GM03348 (cell line): ENCODE measurements around the gene PRKAG2.
A peak's percentile ranks its signal among the peaks of the same experiment; 100 is the strongest.
"Not testable (repeated sequence)": the region's sequence is repeated elsewhere in the genome, so short reads cannot be mapped to it uniquely, and the experiment has no call there.

Source experiments
- DNase-seq: peaks from one replicate; pipeline ENCODE4 v3.0.0; 2012; ENCODE audit warnings: low spot score

The PRKAG2 gene

DNA sequence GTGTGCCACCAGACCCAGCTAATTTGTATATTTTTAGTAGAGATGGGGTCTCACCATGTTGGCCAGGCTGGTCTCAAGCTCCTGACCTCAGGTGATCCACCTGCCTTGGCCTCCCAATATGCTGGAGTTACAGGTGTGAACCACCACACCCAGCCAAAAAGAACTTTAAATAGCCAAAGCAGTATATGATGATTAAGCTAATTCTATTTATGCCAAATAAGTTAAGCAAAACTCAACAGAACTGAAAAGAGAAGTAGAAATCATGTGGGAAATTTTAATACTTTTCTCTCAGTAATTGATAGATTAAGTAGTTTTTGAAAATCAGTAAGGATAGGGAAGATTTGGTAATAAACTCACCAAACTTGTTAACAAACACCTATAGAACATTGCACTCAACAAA, 332.7 kb downstream of the PRKAG2 start:
- DNase-seq = no peak

GRCh38 chr7:151542606-151543130, 334.2 kb downstream of the PRKAG2 start:
- DNase-seq = no peak

- no peak for DNase-seq
Measured at GRCh38 chr7:151541709-151542499, 335.0 kb downstream of the PRKAG2 start.

- no peak for DNase-seq
Measured at GRCh38 chr7:151540146-151540545, 336.8 kb downstream of the PRKAG2 start.

DNA sequence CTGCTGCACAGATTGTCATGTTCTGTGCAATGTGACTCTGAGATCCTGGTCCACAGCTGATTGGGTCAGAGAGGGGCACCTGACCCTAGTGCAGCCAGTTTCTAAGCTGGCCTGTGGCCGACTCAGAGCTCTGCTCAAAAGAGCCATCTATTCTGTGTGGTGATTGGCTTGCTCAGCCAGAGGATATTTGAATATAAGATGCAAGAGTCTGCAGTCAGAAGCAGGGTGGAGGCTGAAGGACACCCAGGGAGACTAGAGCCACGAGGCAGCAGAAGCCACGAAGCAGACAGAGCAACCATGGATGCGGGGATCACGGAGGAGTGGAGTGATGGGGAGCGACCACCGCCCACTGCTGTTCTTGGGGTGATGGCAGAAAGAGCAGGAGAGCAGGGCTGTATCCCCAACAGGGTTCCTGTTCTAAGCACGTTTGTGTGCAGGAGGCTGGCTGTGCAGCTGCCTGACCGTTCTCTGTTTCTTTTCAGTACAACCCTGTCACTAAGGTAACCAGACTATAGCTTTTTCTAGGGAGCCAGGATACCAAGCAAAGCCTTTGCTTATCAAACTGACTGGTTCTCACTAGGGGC, 337.7 kb downstream of the PRKAG2 start:
- no peak for DNase-seq

DNA sequence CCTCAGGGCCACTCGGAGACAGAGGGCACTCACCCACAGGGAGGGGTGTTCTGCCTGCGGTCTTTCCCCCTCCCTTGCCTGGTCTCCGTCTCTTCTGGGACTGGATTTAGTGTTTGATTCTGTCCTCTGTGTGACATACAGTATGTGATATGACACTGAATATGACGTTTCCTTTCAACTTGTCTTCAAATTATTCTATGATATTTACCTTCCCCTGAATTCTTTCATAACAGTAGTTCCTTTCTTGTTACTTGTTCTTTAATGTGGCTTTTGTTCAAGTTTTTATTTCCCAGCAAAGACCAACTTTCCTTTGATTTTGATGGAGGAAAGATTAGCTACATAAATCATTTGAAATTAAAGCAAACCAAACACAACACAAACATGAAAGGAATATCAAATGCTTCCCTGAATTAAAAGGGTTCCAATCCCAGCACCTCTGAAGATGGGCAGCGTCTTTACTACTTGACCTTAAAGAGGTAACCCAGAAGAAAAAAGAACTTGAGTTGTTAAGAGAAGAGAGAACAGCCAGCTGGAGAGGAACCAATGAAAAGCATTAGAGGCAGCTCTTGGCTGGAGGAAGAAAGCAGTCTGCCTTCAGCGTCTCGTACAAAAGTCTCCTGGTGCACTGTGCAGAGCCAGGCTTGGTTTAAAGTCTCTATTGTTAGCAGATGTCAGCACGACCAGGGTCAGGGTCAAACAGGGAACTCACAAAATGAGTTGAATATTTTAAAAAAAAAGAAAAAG, 338.9 kb downstream of the PRKAG2 start:
- peak; percentile 24 for DNase-seq

GRCh38 chr7:151536178-151536577, 340.7 kb downstream of the PRKAG2 start:
- not testable (repeated sequence) for DNase-seq

DNA sequence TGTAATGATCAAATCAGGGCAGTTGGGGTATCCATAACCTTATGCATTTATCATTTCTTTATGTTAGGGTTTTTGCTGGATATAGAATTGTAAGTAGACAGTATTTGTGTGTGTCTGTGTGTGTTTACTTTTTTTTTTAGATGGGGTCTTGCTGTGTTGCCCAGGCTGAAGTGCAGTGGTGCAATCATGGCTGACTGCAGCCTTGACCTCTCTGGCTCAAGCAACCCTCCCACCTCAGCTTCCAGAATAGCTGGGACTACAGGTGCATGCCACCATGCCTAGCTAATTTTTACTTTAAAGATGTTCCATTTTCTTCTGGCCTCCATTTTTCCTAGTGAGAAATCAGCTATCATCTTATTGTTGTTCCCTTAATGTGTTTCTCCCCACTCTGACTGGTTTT, 347.1 kb downstream of the PRKAG2 start:
- DNase-seq = no peak

- no peak for DNase-seq
Measured at GRCh38 chr7:151524845-151525244, 352.1 kb downstream of the PRKAG2 start.

- DNase-seq = no peak
Measured at GRCh38 chr7:151524331-151524730, 352.6 kb downstream of the PRKAG2 start.

DNA sequence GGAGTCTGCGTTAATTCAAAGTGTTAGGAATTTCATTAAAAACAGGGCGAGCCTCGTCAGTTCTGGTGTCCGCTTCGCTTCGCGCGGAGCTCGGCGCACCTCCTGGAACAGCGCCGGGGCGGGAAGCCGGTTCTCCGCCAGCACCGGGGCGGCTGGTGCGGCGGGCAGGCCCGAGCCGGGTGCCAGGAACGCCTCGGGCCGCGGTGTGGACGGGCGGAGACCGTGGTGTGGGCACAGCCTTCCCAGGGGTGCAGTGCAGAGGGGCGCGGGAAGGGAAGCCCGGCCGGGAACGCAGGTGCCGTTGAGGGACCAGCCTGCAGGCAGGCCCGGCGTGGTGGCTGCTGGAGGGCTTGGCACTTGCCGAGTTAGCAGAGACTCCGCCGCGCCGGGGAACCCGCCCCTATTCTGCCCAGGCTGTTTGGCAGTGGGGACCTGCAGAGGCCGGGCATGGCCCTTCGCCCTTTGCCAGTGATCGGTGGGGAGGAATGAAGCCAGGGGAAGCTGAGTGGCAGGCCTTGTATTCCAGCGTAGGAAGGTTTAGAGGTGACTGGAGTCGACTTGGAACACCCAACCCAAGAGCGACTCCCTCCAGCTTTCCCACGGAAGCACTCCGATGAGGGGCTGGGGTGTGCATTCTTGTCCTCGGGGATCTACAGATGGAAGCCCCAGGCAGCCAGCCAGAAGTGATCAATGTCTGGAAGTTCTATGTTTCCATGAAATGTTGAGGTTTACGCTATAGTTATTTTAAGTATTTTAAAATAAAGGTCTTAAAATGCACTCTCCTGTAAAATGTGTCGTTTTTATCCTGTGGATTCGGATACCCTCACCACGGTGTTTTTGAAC, 356.3 kb downstream of the PRKAG2 start:
- DNase-seq = no peak

DNA sequence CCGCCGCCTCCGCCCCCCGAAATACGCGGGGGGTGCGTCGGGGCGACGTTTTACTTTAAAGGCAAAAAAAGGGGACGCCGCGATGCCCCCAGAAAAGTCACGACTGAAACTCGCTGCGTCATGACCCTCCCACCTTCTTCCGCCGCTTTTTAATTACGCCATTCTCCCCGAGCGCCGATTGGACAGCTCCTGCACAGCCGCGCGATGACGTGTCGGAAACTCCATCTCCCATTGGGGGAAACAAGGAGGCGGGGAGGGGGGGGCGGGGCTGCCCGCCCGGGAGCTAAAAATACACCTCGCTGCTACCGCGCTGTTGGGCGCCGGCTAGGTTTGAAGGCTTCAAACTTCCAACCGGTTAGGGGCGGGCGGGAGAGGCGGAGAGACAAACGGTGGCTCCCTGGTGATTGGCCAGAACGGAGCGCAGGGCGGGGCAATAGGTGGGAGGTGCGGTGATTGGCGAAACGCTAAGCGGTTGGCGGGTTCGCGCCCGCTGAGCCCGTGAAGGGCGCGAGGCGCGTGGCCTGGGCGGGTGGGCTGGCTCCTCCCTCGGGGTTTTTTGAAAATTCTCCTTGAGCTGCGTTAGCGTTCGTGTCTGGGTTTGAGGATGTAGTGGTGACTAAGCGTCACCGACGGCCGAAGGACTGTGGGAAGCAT, 357.0 kb downstream of the PRKAG2 start, which contains the start of gene RHEB:
Gene RHEB, minus strand, starts transcription at position 131 of the 654 bp plus-strand sequence. CDS start 384 bp downstream, outside the sequence.
- peak; percentile 97 for DNase-seq

DNA sequence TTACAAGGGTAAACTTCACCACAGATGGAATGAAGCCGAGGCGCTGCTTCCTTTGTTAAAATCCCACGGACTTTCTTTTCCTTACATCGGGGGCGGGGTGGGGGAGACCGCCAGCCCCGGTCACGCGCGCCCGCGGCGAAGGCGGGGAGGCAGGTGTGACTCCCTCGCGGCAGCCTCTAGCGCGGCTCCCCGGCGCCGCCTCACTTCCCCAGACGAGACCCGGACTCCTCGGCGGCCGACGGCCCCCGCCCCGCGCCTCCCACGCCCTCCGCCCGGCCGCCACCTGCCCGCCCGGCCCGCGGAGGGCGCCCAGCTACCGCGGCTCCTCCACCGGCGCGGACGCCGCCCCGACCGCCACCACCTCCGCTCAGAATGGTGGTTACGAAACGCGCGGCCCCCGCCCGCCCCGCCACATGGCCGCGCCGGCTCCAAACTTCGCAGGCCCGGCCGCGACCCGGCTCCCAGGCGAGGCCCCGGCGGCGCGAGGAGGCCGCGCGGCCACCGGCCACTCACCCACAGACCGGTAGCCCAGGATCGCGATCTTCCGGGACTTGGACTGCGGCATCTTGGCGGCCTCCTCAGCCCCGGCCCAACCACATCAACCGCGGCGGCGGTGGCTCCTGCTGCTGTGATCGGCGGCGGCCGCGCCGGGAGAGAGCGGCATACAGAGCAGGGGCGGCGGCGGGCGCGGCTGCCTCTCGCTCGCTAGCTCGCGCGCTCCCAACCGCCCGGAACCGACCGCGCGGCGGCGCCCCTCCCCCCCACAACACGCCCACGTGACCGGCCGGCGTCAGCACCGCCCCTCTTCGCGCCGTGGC, 357.8 kb downstream of the PRKAG2 start:
- DNase-seq = peak; percentile 63

DNA sequence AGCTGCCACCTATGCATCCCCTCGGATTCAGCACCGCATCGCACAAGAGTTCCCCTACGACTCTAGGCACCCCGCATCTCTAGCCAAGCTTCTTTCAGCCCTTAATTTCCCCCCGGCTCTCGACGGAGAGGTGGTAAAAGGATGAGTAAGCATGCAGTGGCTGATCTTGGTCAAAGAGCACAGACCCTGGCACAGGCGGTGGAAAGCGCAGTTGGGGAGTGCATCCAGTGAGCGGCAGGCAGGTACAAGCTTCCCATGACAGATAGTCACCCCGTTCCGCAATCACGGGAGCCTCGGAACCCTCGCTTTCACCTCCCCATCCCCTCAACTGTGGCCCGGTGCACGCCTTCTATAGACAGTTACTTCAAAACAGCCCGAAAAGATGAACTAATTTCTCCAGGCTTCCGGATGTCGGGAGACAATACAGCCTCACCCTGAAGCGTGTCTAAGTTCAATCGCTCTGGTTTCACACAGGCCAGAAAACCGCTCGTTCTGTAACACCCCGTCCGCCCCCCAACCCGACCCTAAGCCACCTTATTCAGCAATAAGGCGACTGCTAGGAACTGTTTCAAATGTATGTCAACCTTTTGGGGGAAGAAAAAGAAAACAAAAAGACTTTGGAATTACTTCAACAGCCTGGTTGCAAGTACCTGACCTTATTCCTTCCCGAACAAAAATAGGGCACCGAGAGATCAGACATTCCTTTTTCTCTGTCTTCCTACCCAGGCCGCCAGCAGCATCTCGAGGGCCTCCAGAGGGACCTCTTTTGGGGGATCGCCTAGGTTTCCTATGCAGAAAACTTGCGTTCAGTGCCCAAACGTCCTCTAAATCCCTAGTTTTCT, 358.6 kb downstream of the PRKAG2 start:
- DNase-seq = peak; percentile 39

GRCh38 chr7:151517601-151518104, 359.3 kb downstream of the PRKAG2 start:
- no peak for DNase-seq

DNA sequence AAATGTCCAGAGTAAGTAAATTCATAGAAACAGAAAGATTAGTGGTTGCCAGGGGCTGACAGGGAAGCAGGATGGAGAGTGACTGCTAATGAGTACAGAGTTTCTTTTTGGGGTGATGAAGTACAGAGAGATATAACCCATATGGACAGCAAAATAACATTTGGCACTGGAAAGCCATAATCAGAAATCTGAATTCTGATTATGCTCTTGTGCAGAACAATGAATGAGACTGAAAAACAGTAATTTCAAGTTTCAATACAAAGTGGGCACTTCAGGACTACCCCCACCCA, 361.7 kb downstream of the PRKAG2 start:
- DNase-seq = no peak

DNA sequence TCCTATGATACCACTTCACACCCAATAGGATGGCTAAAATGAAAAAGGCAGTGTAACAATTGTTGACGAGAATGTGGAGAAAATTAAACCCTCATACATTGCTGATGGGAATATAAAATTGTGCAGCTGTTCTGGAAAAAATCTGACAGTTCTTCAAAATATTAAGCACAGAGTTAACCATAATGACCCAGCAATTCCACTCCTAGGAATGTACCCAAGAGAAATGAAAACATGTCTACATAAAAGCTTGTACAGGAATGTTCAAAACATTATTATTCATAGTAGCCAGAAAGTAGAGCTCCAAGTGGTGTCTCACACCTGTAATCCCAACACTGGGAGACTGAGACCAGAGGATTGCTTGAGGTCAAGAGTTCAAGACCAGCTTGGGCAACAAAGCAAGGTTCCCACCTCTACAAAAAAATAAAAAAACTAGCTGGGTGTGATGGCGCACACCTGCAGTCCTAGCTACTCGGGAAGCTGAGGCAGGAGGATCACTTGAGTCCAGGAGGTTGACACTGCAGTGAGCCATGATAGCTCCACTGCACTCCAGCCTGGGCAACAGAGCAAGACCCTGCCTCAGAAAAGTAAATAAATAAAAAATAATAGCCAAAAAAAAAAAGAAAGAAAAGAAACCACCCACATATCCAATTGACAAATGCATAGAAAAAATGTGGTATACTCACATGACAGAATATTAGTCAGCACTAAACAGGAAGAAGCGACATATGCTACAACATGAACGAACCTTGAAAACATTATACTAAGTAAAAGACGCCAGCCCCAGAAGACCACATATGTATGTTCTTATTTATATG, 362.2 kb downstream of the PRKAG2 start:
- DNase-seq = no peak

GRCh38 chr7:151513133-151513532, 363.8 kb downstream of the PRKAG2 start:
- no peak for DNase-seq

DNA sequence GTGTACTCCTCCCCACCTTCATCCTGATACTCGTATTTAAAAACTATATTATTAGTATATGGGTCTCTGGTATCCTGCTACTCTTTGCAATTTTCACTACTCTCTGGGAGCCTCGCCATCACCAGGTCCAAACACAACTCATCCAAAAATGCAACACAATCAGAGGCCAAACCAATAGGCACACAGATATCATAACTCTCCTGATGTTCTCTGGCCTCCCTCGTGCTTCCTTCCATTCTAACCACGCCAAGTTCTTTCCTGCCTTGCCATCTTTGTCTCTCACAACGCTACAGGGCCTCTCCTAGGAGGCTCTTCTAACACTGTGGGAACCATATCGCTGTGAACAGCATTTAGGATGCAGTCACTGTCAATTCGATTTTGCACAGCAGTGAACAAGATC, 364.6 kb downstream of the PRKAG2 start:
- DNase-seq = no peak
